Ishikawa (cell line): ENCODE measurements around the gene ZBTB45.

ENCODE experiments used
- CEBPB ChIP-seq: IDR thresholded peaks from 2 replicates; pipeline ENCODE4 v1.6.1; 2012
- CREB1 ChIP-seq: IDR thresholded peaks from 2 replicates; pipeline ENCODE4 v1.6.1; 2012; ENCODE audit warnings: low read depth
- EGR1 ChIP-seq: IDR thresholded peaks from 2 replicates; pipeline ENCODE4 v1.6.1; 2012
- EP300 ChIP-seq: IDR thresholded peaks from 2 replicates; pipeline ENCODE4 v1.6.1; 2012; ENCODE audit warnings: borderline replicate concordance
- FOXM1 ChIP-seq: IDR thresholded peaks from 2 replicates; pipeline ENCODE4 v1.6.1; 2012; ENCODE audit warnings: low read depth, borderline replicate concordance
- MAX ChIP-seq: IDR thresholded peaks from 2 replicates; pipeline ENCODE4 v1.6.1; 2012
- RAD21 ChIP-seq: IDR thresholded peaks from 2 replicates; pipeline ENCODE4 v1.6.1; 2012; ENCODE audit warnings: low read depth
- TAF1 ChIP-seq: IDR thresholded peaks from 2 replicates; pipeline ENCODE4 v1.6.1; 2012; ENCODE audit warnings: low read depth, mild to moderate bottlenecking
- TCF12 ChIP-seq: IDR thresholded peaks from 2 replicates; pipeline ENCODE4 v1.6.1; 2012; ENCODE audit warnings: low read depth
- YY1 ChIP-seq: IDR thresholded peaks from 2 replicates; pipeline ENCODE4 v1.6.1; 2012; ENCODE audit warnings: low read depth

GRCh38 chr19:58547323-58548312, 28.0 kb upstream of the ZBTB45 start:
- TF ChIP-seq RAD21 (no peak), TCF12 (no peak), YY1 (no peak), TAF1 (no peak), FOXM1 (no peak), CEBPB (no peak), EP300 (no peak), CREB1 (no peak), MAX (no peak), EGR1 (no peak)
